ENCODE results near the gene BAIAP3. TPM values are rescaled to one million over a fixed set of nuclear protein-coding genes. Genes with fewer than 3 reads are reported as not detected.

Gene BAIAP3
- total RNA-seq, 2 donors from 2014 or later, result 2.5 to 15.7 TPM

- ATAC-seq (ENCODE audit: insufficient number of reproducible peaks, low FRiP score, low read depth) (no peak), DNase-seq (ENCODE audit: low spot score) (no peak)
- Histone ChIP-seq H3K36me3 (peaks cover 50% of the 10 kb centered on the region), H3K4me3 (no peak overlapping the region), H3K9me3 (no peaks in the 10 kb centered on the region), H3K4me1 (ENCODE audit: control insufficient read depth in 1 of 2, low read depth in 2 of 2) (no peaks in the 10 kb centered on the region), H3K27me3 (replicated peaks; ENCODE audit: insufficient read depth) (no peaks in the 10 kb centered on the region), H3K27ac (no peak overlapping the region)
- TF ChIP-seq CTCF (IDR thresholded peaks at IDR 0.05), result no peak
Measured at GRCh38 chr16:1394367-1394951, 61.0 kb downstream of the BAIAP3 start.

GRCh38 chr16:1395444-1396031, 62.1 kb downstream of the BAIAP3 start:
- TF ChIP-seq CTCF (IDR thresholded peaks at IDR 0.05), result no peak
- peaks cover 48% of the 10 kb centered on the region for H3K36me3 ChIP-seq

GRCh38 chr16:1397779-1398178, 64.3 kb downstream of the BAIAP3 start:
- ATAC-seq (ENCODE audit: insufficient number of reproducible peaks, low FRiP score, low read depth), result no peak
- no peaks in the 10 kb centered on the region for H3K4me1 ChIP-seq (ENCODE audit: control insufficient read depth in 1 of 2, low read depth in 2 of 2)
- no peak overlapping the region for H3K4me3 ChIP-seq
- DNase-seq (ENCODE audit: low spot score), result no peak
- H3K9me3 ChIP-seq, result no peaks in the 10 kb centered on the region
- peaks cover 61% of the 10 kb centered on the region for H3K36me3 ChIP-seq
- no peaks in the 10 kb centered on the region for H3K27me3 ChIP-seq (replicated peaks; ENCODE audit: insufficient read depth)
- TF ChIP-seq CTCF (IDR thresholded peaks at IDR 0.05), result no peak
- no peak overlapping the region for H3K27ac ChIP-seq

More at GRCh38 chr16:1395444-1396031, 62.1 kb downstream of the BAIAP3 start:
- DNase-seq (ENCODE audit: low spot score), result no peak
- Histone ChIP-seq H3K4me3 (no peak overlapping the region), H3K27ac (no peak overlapping the region), H3K9me3 (no peaks in the 10 kb centered on the region), H3K27me3 (replicated peaks; ENCODE audit: insufficient read depth) (no peaks in the 10 kb centered on the region), H3K4me1 (ENCODE audit: control insufficient read depth in 1 of 2, low read depth in 2 of 2) (no peaks in the 10 kb centered on the region)
- ATAC-seq (ENCODE audit: insufficient number of reproducible peaks, low FRiP score, low read depth), result no peak

GRCh38 chr16:1398351-1398750, 64.9 kb downstream of the BAIAP3 start:
- ATAC-seq (ENCODE audit: insufficient number of reproducible peaks, low FRiP score, low read depth) (no peak), DNase-seq (ENCODE audit: low spot score) (no peak)
- no peak overlapping the region for H3K4me3 ChIP-seq
- no peak for TF ChIP-seq CTCF (IDR thresholded peaks at IDR 0.05)
- H3K27me3 ChIP-seq (replicated peaks; ENCODE audit: insufficient read depth), result no peaks in the 10 kb centered on the region
- no peak overlapping the region for H3K27ac ChIP-seq
- H3K36me3 ChIP-seq, result peaks cover 55% of the 10 kb centered on the region
- H3K9me3 ChIP-seq, result no peaks in the 10 kb centered on the region
- no peaks in the 10 kb centered on the region for H3K4me1 ChIP-seq (ENCODE audit: control insufficient read depth in 1 of 2, low read depth in 2 of 2)

Other genes with a start within 250 kb of the BAIAP3 start
- gene C1QTNF8, start 237.4 kb upstream of the BAIAP3 start, total RNA-seq, result 1 to 10 TPM; 4.3 to 7.0 TPM
- 10 to 100 TPM; 14.7 to 33.0 TPM for gene CACNA1H, start 180.5 kb upstream of the BAIAP3 start, total RNA-seq
- under 1 TPM in 1 of 2 donors, not detected in 1; 0.54 TPM for gene TPSG1, start 108.4 kb upstream of the BAIAP3 start, total RNA-seq
- gene TPSB2, start 103.5 kb upstream of the BAIAP3 start, total RNA-seq, result 100 to 1,000 TPM in 1 of 2 donors, 10 to 100 TPM in 1; 58.3 to 198 TPM
- 100 to 1,000 TPM in 1 of 2 donors, 10 to 100 TPM in 1; 26.0 to 164 TPM for gene TPSAB1, start 92.9 kb upstream of the BAIAP3 start, total RNA-seq
- 1 to 10 TPM in 1 of 2 donors, not detected in 1; 3.1 TPM for gene TPSD1, start 77.6 kb upstream of the BAIAP3 start, total RNA-seq
- gene UBE2I, start 24.0 kb upstream of the BAIAP3 start, total RNA-seq, result 10 to 100 TPM; 68.2 to 76.1 TPM
- 100 to 1,000 TPM in 1 of 2 donors, 10 to 100 TPM in 1; 61.7 to 124 TPM for gene TSR3, start 18.2 kb downstream of the BAIAP3 start, total RNA-seq
- 10 to 100 TPM; 67.9 to 69.7 TPM for gene GNPTG, start 18.3 kb downstream of the BAIAP3 start, total RNA-seq
- gene UNKL, start 81.1 kb downstream of the BAIAP3 start, total RNA-seq, result 10 to 100 TPM; 22.1 to 42.8 TPM
- gene UQCC4, start 87.1 kb downstream of the BAIAP3 start, total RNA-seq, result 10 to 100 TPM; 15.2 to 19.3 TPM
- not detected for gene PERCC1, start 97.4 kb downstream of the BAIAP3 start, total RNA-seq
- under 1 TPM; 0.63 to 0.81 TPM for gene CCDC154, start 110.9 kb downstream of the BAIAP3 start, total RNA-seq
- 10 to 100 TPM; 43.3 to 47.0 TPM for gene CLCN7, start 141.4 kb downstream of the BAIAP3 start, total RNA-seq
- under 1 TPM in 1 of 2 donors, not detected in 1; 0.78 TPM for gene PTX4, start 155.3 kb downstream of the BAIAP3 start, total RNA-seq
- 10 to 100 TPM; 24.8 to 27.9 TPM for gene TELO2, start 159.7 kb downstream of the BAIAP3 start, total RNA-seq
- 100 to 1,000 TPM; 111 to 125 TPM for gene TMEM204, start 200.0 kb downstream of the BAIAP3 start, total RNA-seq